ENCODE measurements around the gene CLTRN.

Gene CLTRN

GRCh38 chrX:15606136-15606535 lies 58.5 kb downstream of the CLTRN start:
- peaks cover 86 to 99% (median 97%) of the 10 kb centered on the region in 11 experiments for H3K27me3 ChIP-seq
- H3K9ac ChIP-seq, result no peak overlapping the region
- H3K4me2 ChIP-seq, result no peak overlapping the region
- H3K27ac ChIP-seq, result no peak overlapping the region
- TF ChIP-seq Cebpa-rat (IDR thresholded peaks at IDR 0.05), result no peak
- H4K20me1 ChIP-seq, result peaks cover 0 to 8% (median 0%) of the 10 kb centered on the region in 11 experiments; a peak in 3 of 22 replicates
- no peaks in the 10 kb centered on the region for H3K36me3 ChIP-seq
- H3K4me3 ChIP-seq, result no peak overlapping the region
- H3K9me3 ChIP-seq (replicated peaks in 1 of 11), result peaks cover 0 to 11% (median 0%) of the 10 kb centered on the region in 11 experiments; a peak in 4 of 22 replicates
- peaks cover 0 to 8% (median 0%) of the 10 kb centered on the region in 10 experiments; a peak in 2 of 20 replicates for H3K4me1 ChIP-seq

DNA sequence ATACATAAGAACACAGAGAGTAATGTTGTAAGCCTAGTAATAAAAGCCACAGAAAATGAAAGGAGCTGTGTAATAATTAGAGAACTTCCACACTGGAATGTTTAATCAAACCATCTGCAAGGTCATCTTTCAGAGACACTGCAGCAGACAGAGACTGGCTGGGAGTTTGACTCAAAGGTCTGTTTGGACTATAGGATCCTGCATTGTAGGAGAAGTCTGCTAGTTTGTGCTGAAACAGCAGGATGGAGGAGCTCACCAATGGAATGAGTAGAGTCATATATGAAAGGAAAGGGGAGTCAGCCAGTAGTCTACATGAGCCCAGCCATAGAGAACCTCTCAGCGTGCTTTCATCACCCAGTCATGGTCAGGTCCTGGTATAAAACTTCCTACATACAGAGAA lies 59.4 kb downstream of the CLTRN start:
- H3K9ac ChIP-seq, result no peak overlapping the region
- no peaks in the 10 kb centered on the region for H3K36me3 ChIP-seq
- H3K27ac ChIP-seq, result no peak overlapping the region
- H3K27me3 ChIP-seq, result peaks cover 87 to 99% (median 97%) of the 10 kb centered on the region in 11 experiments
- peaks cover 0 to 11% (median 0%) of the 10 kb centered on the region in 11 experiments; a peak in 4 of 22 replicates for H3K9me3 ChIP-seq (replicated peaks in 1 of 11)
- no peak overlapping the region for H3K4me3 ChIP-seq
- H3K4me1 ChIP-seq, result peaks cover 0 to 8% (median 0%) of the 10 kb centered on the region in 10 experiments; a peak in 2 of 20 replicates
- peaks cover 0 to 8% (median 0%) of the 10 kb centered on the region in 11 experiments; a peak in 3 of 22 replicates for H4K20me1 ChIP-seq
- no peak for TF ChIP-seq Cebpa-rat (IDR thresholded peaks at IDR 0.05)
- no peak overlapping the region for H3K4me2 ChIP-seq

GRCh38 chrX:15602761-15603160 lies 61.8 kb downstream of the CLTRN start:
- Histone ChIP-seq H3K4me3 (no peak overlapping the region), H3K4me2 (no peak overlapping the region), H3K4me1 (peaks cover 0 to 8% (median 0%) of the 10 kb centered on the region in 10 experiments; a peak in 2 of 20 replicates), H3K27ac (no peak overlapping the region), H3K27me3 (peaks cover 98 to 100% (median 100%) of the 10 kb centered on the region in 11 experiments), H4K20me1 (peaks cover 0 to 8% (median 0%) of the 10 kb centered on the region in 11 experiments; a peak in 4 of 22 replicates), H3K36me3 (no peaks in the 10 kb centered on the region), H3K9me3 (replicated peaks in 1 of 11) (peaks cover 0 to 6% (median 0%) of the 10 kb centered on the region in 11 experiments; a peak in 2 of 22 replicates), H3K9ac (no peak overlapping the region)
- no peak for TF ChIP-seq Cebpa-rat (IDR thresholded peaks at IDR 0.05)

GRCh38 chrX:15601932-15602331 lies 62.7 kb downstream of the CLTRN start:
- Histone ChIP-seq H3K4me1 (peaks cover 0 to 8% (median 0%) of the 10 kb centered on the region in 10 experiments; a peak in 2 of 20 replicates), H3K27me3 (peaks cover 99 to 100% (median 100%) of the 10 kb centered on the region in 11 experiments)

DNA sequence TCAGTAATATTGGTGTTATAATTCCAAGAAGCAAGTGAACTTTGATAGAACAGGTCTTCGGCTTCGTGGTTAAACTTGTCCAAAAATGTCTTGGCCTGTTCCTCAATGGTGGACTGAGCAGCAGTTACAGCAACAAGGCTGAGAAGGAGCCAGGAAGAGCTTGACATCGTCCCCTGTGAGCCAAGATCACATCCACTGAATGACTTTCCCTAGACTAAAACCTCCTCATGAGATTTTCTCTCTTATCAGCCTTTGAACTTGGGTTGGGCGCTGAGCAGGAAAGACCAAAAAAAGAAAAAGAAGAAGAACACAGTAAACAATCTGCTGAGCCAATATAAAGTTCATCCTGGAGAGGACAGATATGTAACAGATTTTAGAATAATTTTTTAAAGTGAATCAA lies 63.9 kb downstream of the CLTRN start, which contains the start of gene ACE2:
Gene ACE2, minus strand, starts transcription at position 216 of the 400 bp plus-strand sequence. Its CDS starts 49 bp downstream, at position 167.
- Histone ChIP-seq H3K9me3 (replicated peaks in 1 of 11) (peaks cover 0 to 3% (median 0%) of the 10 kb centered on the region in 11 experiments; a peak in 1 of 22 replicates), H3K4me3 (no peak within 1 kb of the TSS), H3K4me2 (no peak within 1 kb of the TSS), H3K4me1 (peaks cover 0 to under 1% (median 0%) of the 10 kb centered on the region in 10 experiments; a peak in 1 of 20 replicates), H4K20me1 (peaks cover 0 to 10% (median 0%) of the 10 kb centered on the region in 11 experiments; a peak in 8 of 22 replicates), H3K27me3 (peaks cover 98 to 100% (median 100%) of the 10 kb centered on the region in 11 experiments), H3K27ac (no peak within 1 kb of the TSS), H3K9ac (no peak within 1 kb of the TSS), H3K36me3 (no peaks in the 10 kb centered on the region)
- no peak for TF ChIP-seq Cebpa-rat (IDR thresholded peaks at IDR 0.05)

More at GRCh38 chrX:15601932-15602331, 62.7 kb downstream of the CLTRN start:
- H4K20me1 ChIP-seq, result peaks cover 0 to 8% (median 0%) of the 10 kb centered on the region in 11 experiments; a peak in 5 of 22 replicates
- no peak for TF ChIP-seq Cebpa-rat (IDR thresholded peaks at IDR 0.05)
- no peak overlapping the region for H3K4me2 ChIP-seq
- H3K9ac ChIP-seq, result no peak overlapping the region
- no peak overlapping the region for H3K4me3 ChIP-seq
- peaks cover 0 to 3% (median 0%) of the 10 kb centered on the region in 11 experiments; a peak in 1 of 22 replicates for H3K9me3 ChIP-seq (replicated peaks in 1 of 11)
- H3K27ac ChIP-seq, result no peak overlapping the region
- no peaks in the 10 kb centered on the region for H3K36me3 ChIP-seq

DNA sequence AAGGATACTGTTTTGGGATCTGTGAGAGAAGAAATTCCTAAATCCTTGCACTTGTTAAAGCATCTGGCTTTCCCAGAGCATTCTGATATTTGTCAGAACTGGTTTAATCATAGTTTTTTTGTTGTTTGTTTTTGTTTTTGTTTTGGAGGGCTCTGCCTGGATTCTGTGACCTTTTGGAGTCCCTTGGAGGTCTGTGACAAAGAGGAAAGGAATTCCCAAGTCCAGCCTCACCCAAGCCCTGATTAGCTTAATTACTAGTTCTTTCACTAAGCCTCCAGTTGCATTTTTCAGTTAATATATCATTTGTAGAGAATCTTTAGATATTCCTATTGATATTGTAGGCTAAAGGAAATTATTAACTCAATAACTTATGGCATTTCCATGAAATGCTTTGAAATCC lies 64.6 kb downstream of the CLTRN start:
- Histone ChIP-seq H4K20me1 (peaks cover 0 to 10% (median 0%) of the 10 kb centered on the region in 11 experiments; a peak in 6 of 22 replicates), H3K36me3 (no peaks in the 10 kb centered on the region), H3K27ac (no peak overlapping the region), H3K4me3 (no peak overlapping the region), H3K9ac (no peak overlapping the region), H3K4me2 (no peak overlapping the region), H3K9me3 (replicated peaks in 1 of 11) (peaks cover 0 to 3% (median 0%) of the 10 kb centered on the region in 11 experiments; a peak in 1 of 22 replicates), H3K27me3 (peaks cover 98 to 100% (median 100%) of the 10 kb centered on the region in 11 experiments), H3K4me1 (no peaks in the 10 kb centered on the region)
- no peak for TF ChIP-seq Cebpa-rat (IDR thresholded peaks at IDR 0.05)

DNA sequence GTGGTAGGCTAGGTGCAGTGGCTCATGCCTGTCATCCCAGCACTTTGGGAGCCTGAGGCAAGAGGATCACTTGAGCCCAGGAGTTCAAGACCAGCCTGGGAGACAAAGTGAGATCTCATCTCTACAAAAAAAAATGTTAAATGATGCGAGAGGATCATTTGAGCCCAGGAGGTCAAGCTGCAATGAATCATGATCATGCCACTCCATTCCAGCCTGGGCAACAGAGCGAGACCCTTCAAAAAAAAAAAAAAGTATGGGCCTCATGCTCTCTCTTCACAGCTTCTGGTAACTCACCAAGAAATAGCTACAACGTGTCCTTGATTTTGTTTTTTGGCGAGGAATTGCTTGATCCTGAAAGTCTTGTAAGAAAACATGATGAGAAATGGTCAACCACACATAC lies 65.1 kb downstream of the CLTRN start:
- Histone ChIP-seq H3K36me3 (no peaks in the 10 kb centered on the region), H3K4me1 (no peaks in the 10 kb centered on the region), H3K27ac (no peak overlapping the region), H3K9ac (no peak overlapping the region), H3K27me3 (peaks cover 98 to 100% (median 100%) of the 10 kb centered on the region in 11 experiments), H3K9me3 (replicated peaks in 1 of 11) (peaks cover 0 to 3% (median 0%) of the 10 kb centered on the region in 11 experiments; a peak in 1 of 22 replicates), H4K20me1 (peaks cover 0 to 10% (median 0%) of the 10 kb centered on the region in 11 experiments; a peak in 6 of 22 replicates), H3K4me2 (no peak overlapping the region), H3K4me3 (no peak overlapping the region)
- no peak for TF ChIP-seq Cebpa-rat (IDR thresholded peaks at IDR 0.05)

DNA sequence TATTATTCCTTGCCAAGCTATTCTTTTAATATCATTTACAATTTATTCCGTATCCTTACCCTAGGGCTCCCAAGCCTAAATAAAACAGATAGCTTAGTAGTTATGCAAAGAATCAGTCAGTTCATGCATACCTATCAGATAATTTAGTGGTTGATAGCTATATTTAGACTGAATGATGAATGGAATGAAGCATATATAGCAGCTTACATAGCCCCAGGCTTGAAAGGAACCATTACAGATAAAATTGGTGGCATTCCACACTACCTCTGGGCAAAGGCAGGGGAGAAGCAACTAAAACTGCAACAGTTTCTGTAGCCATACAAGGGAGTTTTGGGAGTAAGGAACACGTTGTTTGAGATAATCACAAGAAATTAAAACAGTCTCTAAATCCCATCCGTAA lies 66.6 kb downstream of the CLTRN start:
- H3K4me1 ChIP-seq, result no peaks in the 10 kb centered on the region
- TF ChIP-seq Cebpa-rat (IDR thresholded peaks at IDR 0.05), result no peak

GRCh38 chrX:15594371-15594770 lies 70.2 kb downstream of the CLTRN start:
- Histone ChIP-seq H3K9me3 (replicated peaks in 1 of 11) (no peaks in the 10 kb centered on the region), H3K4me3 (no peak overlapping the region), H3K27ac (no peak overlapping the region), H3K9ac (no peak overlapping the region), H4K20me1 (peaks cover 0 to 10% (median 0%) of the 10 kb centered on the region in 11 experiments; a peak in 7 of 22 replicates), H3K27me3 (peaks cover 97 to 100% (median 100%) of the 10 kb centered on the region in 11 experiments), H3K4me1 (no peaks in the 10 kb centered on the region), H3K36me3 (no peaks in the 10 kb centered on the region), H3K4me2 (no peak overlapping the region)
- no peak for TF ChIP-seq Cebpa-rat (IDR thresholded peaks at IDR 0.05)

More for the DNA sequence above, 66.6 kb downstream of the CLTRN start:
- Histone ChIP-seq H3K36me3 (no peaks in the 10 kb centered on the region), H3K27me3 (peaks cover 98 to 100% (median 100%) of the 10 kb centered on the region in 11 experiments), H3K4me3 (no peak overlapping the region), H4K20me1 (peaks cover 0 to 10% (median 0%) of the 10 kb centered on the region in 11 experiments; a peak in 6 of 22 replicates), H3K9me3 (replicated peaks in 1 of 11) (peaks cover 0 to 3% (median 0%) of the 10 kb centered on the region in 11 experiments; a peak in 1 of 22 replicates), H3K4me2 (no peak overlapping the region), H3K9ac (no peak overlapping the region), H3K27ac (no peak overlapping the region)

Data from BLaER1 treated with 17β-estradiol and CSF1 and Interleukin-3, amounts not matched to agents 10 nM and 100 nM (cell line).